GM12864 (cell line): ENCODE data around the gene NDUFAF5.

ENCODE experiments used
- DNase-seq: peaks from one replicate; pipeline ENCODE4 v3.0.0-alpha.2; 2011; ENCODE audit warnings: low read depth
- H3K4me3 ChIP-seq: 2 replicates; pipeline ENCODE4 v1.5.1; 2011; ENCODE audit warnings: mild to moderate bottlenecking, low read depth, low read length, control low read depth
- CTCF ChIP-seq: IDR thresholded peaks from 2 replicates; pipeline ENCODE4 v1.5.1; 2011; ENCODE audit warnings: low read depth, mild to moderate bottlenecking, moderate library complexity, low read length, control low read depth, inconsistent platforms; ENCODE audit errors: missing control alignments

The NDUFAF5 gene

DNA sequence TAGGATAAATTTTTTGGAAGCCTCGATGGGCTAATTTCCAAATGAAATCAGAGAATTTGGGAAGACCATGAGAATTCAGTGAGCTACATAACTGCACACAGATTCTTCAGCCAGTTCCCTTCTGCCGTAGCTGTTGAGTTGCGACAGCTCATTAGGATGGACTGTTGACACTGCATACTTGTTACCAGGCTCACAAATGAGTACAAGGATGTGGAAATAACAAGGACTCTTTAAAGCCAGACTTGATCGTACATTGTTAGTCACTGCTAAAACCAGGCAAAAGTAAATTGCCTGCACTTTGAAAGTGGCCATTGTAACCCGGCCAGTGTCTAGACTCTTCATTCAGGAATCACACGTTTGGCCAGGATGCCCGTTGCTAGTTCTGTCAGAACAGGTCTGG is 37.0 kb downstream of the NDUFAF5 start:
- no peak for TF ChIP-seq CTCF
- H3K4me3 ChIP-seq, result no peak overlapping the region
- no peak for DNase-seq

GRCh38 chr20:13822459-13822858 is 37.6 kb downstream of the NDUFAF5 start:
- DNase-seq, result no peak
- no peak for TF ChIP-seq CTCF
- no peak overlapping the region for H3K4me3 ChIP-seq

DNA sequence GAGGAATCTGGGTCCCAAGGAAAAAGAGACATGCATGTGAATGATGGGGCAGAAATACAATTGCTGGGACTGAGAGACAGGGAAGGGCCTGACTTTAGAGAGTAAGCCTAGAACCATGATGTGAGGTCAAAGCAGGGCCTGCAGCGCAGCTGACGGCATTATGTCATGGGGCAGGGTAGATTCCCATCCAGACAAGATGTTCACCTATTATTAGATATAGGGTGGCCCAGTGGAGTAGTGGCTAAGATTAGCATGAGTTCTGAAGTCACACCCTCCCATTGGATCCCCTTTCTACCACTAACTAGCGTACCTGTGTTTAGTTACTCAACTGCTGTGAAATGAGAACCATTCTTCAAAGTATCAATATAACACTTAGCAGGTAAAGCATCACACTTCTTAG is 39.6 kb downstream of the NDUFAF5 start:
- no peak for TF ChIP-seq CTCF
- H3K4me3 ChIP-seq, result no peak overlapping the region

DNA sequence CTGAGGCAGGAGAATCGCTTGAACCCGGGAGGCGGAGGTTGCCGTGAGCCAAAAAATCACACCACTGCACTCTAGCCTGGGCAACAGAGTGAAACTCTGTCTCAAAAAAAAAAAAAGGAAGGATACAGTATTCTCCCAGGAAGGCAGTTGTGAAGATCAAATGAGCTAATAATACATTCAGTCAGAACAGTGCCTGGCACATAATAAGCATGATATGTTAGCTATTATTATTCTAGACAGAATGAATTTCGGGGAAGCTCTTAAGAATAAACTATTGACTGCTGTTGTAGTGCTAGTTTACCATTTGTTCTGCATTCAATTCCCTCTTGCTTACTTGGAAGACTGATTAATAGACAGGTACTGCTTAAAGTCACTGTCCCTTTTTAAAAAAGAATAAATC is 40.6 kb downstream of the NDUFAF5 start:
- H3K4me3 ChIP-seq, result no peak overlapping the region
- TF ChIP-seq CTCF, result no peak
- DNase-seq, result no peak

More for the DNA sequence above, 39.6 kb downstream of the NDUFAF5 start:
- no peak for DNase-seq

DNA sequence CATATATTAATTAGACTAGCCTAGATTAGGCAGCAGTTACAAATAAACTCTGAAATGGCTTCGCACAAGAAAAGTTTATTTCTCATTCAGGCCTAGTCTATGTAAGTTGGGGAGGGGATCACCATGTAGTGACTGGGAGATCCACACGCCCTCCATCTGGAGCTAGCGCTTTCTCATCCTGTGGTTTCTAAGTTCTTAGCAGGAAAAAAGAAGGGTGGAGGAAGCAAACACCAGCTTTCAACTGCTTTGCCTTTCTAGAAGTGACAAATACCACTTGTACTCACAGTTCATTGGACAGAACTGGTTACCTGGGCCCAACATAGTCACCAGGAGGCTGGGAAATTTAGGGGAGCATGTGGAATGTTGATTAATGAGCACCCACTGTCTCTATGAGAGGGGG is 46.6 kb downstream of the NDUFAF5 start:
- H3K4me3 ChIP-seq, result no peak overlapping the region
- DNase-seq, result no peak
- no peak for TF ChIP-seq CTCF

- DNase-seq, result no peak
- H3K4me3 ChIP-seq, result no peak overlapping the region
- TF ChIP-seq CTCF, result no peak
Observed at GRCh38 chr20:13838664-13839063, 53.8 kb downstream of the NDUFAF5 start.

GRCh38 chr20:13839421-13840092 is 54.7 kb downstream of the NDUFAF5 start:
- DNase-seq, result no peak
- no peak for TF ChIP-seq CTCF
- H3K4me3 ChIP-seq, result no peak overlapping the region
